HepG2 (cell line): Measurements from ENCODE around the gene AMOTL1. TPM values are rescaled to one million over a fixed set of nuclear protein-coding genes. Genes with fewer than 3 reads are reported as not detected.

Experiments
- ATAC-seq: fragments of 200-7000 bp; cut with Tn5 transposase; 3 replicates; pipeline ENCODE4 v1.9.1; 2020; ENCODE audit warnings: mild to moderate bottlenecking, moderate library complexity
- BruUV-seq: library from RNA; stranded (reverse); fragments of 400-500 nt; replicated peaks from 2 replicates; lab custom pipeline; 2021; lab: Mats Ljungman, UMichigan
- CTCF ChIA-PET: fragments of 300-600 bp; formaldehyde crosslinking; extraction: SDS; loops from one replicate; lab custom pipeline; 2021; ENCODE audit warnings: low total read pairs, inconsistent platforms, low intra/inter-chr PET ratio; lab: Yijun Ruan, JAX
- POLR2A ChIA-PET: fragments of 350-600 bp; sonication (Branson Sonifier 250); formaldehyde crosslinking; loops from one replicate; lab custom pipeline; 2020; ENCODE audit warnings: antibody characterized with exemption, inconsistent platforms; lab: Yijun Ruan, JAX
- DNase-seq: peaks from one replicate; pipeline ENCODE4 v3.0.0-alpha.2; 2015; ENCODE audit warnings: low spot score
- FAIRE-seq: peaks from 3 replicates; lab custom pipeline; 2011; peaks lifted over from hg19 to GRCh38; lab: Jason Lieb, UNC
- H2AFZ ChIP-seq: one replicate; pipeline ENCODE4 v1.6.1; 2011; ENCODE audit warnings: low read length, inconsistent platforms
- H3K27ac ChIP-seq: fragments of 300-600 bp; 3 replicates; pipeline ENCODE4 v1.8.0; 2011; ENCODE audit warnings: mixed run types, mild to moderate bottlenecking, mixed read lengths, low read length, inconsistent platforms; ENCODE audit not compliant: insufficient read depth; ENCODE audit errors: extremely low read length
- H3K27me3 ChIP-seq, 2 experiments: fragments of 200-600 bp in 1 of 2; 2 replicates in 1 of 2; 3 replicates in 1 of 2; pipeline versions ENCODE4 v1.6.0 to v1.8.0; 2011; ENCODE audit warnings: low read length in 2 of 2, mild to moderate bottlenecking in 2 of 2, moderate library complexity in 2 of 2, inconsistent platforms in 1 of 2; ENCODE audit not compliant: insufficient read depth in 2 of 2, control insufficient read depth in 1 of 2
- H3K36me3 ChIP-seq, 2 experiments: fragments of 200-600 bp in 1 of 2; replicated peaks in 1 of 2; 2 replicates in 1 of 2; 3 replicates in 1 of 2; pipeline versions ENCODE4 v1.5.1 to v1.8.0; 2011; ENCODE audit warnings: low read length in 2 of 2, inconsistent platforms in 1 of 2; ENCODE audit not compliant: insufficient read depth in 2 of 2, control insufficient read depth in 1 of 2
- H3K4me1 ChIP-seq: 2 replicates; pipeline ENCODE4 v1.5.1; 2012; ENCODE audit warnings: low read length, inconsistent platforms; ENCODE audit not compliant: insufficient read depth
- H3K4me2 ChIP-seq: 2 replicates; pipeline ENCODE4 v1.6.0; 2011; ENCODE audit warnings: low read depth, low read length, inconsistent platforms
- H3K4me3 ChIP-seq, 3 experiments: fragments of 200-600 bp in 1 of 3; sonication (generic), shearing (Covaris generic) in 1 of 3; replicated peaks in 1 of 3; 2 replicates each; pipeline ENCODE4 v1.5.1; 2011 to 2016; ENCODE audit warnings: low read length in 3 of 3, inconsistent platforms in 2 of 3, low read depth in 2 of 3, mild to moderate bottlenecking in 2 of 3, control low read depth in 1 of 3, mixed read lengths in 1 of 3; ENCODE audit not compliant: insufficient read depth in 1 of 3
- H3K79me2 ChIP-seq: one replicate; pipeline ENCODE4 v1.6.1; 2011; ENCODE audit warnings: low read length, inconsistent platforms; ENCODE audit not compliant: insufficient read depth
- H3K9ac ChIP-seq: 2 replicates; pipeline ENCODE4 v1.6.0; 2011; ENCODE audit warnings: mild to moderate bottlenecking, low read depth, low read length, inconsistent platforms; ENCODE audit not compliant: insufficient read depth
- H3K9me3 ChIP-seq: 2 replicates; pipeline ENCODE4 v1.5.1; 2012; ENCODE audit warnings: mild to moderate bottlenecking, low read length
- H4K20me1 ChIP-seq: 2 replicates; pipeline ENCODE4 v1.6.0; 2011; ENCODE audit warnings: inconsistent platforms, mild to moderate bottlenecking, low read length, moderate library complexity; ENCODE audit not compliant: insufficient read depth
- HHEX ChIP-seq: IDR thresholded peaks from 2 replicates; pipeline ENCODE4 v1.6.1; 2016; ENCODE audit warnings: control low read depth
- MED13 ChIP-seq: sonication (generic); formaldehyde crosslinking; IDR thresholded peaks from 2 replicates; pipeline ENCODE4 v1.5.0; 2020; ENCODE audit warnings: missing genetic modification reagents
- SOX6 ChIP-seq, 2 experiments: fragments of 450-650 bp in 1 of 2; sonication (generic) in 1 of 2; formaldehyde crosslinking in 1 of 2; IDR thresholded peaks; 2 replicates each; pipeline versions ENCODE4 v1.4.0 to v1.6.1; 2017 to 2020; ENCODE audit warnings: antibody characterized with exemption in 1 of 2, mild to moderate bottlenecking in 1 of 2, missing genetic modification reagents in 1 of 2
- ZNF570 ChIP-seq: sonication (generic); formaldehyde crosslinking; IDR thresholded peaks from 2 replicates; pipeline ENCODE4 v1.4.0; 2020; ENCODE audit warnings: mild to moderate bottlenecking, missing genetic modification reagents, borderline replicate concordance
- WGBS: methylation state at CpG from one replicate; pipeline ENCODE4 v1.1.6; 2017; ENCODE audit warnings: low lambda C conversion rate; 5-methylcytosine and 5-hydroxymethylcytosine counted together
- in situ Hi-C: cut with HindIII; loops from 2 replicates; pipeline ENCODE4 v1.10.0; 2017; ENCODE audit warnings: low pct_unique_long_range_greater_than_20kb; ENCODE audit not compliant: extremely low pct_ligation_motif_present
- intact Hi-C: fragments of 100-400 bp; cut with micrococcal nuclease; formaldehyde crosslinking; loops from one replicate; pipeline ENCODE4 v1.10.0; 2022; ENCODE audit not compliant: unreplicated experiment
- polyA plus RNA-seq, 8 experiments: library from polyadenylated mRNA; depleted of rRNA in 3 of 8; stranded (reverse) in 7 of 8; unstranded in 1 of 8; fragments of >200 nt; fragmentation: Illumina TruSeq in 4 of 8; extraction: Trizol in 4 of 8; gene quantifications; 2 replicates each; pipeline versions ENCODE4 v1.2.1 to v1.2.3, GENCODE V29; 2011 to 2016; ENCODE audit warnings: low read depth in 4 of 8, missing spikeins in 1 of 8, mixed read lengths in 1 of 8; ENCODE audit not compliant: insufficient read depth in 1 of 8
- total RNA-seq, 5 experiments: library from RNA; depleted of rRNA; stranded (reverse); fragments of >200 nt; fragmentation: Illumina TruSeq; extraction: Trizol; gene quantifications; 2 replicates each; pipeline ENCODE4 v1.2.3, GENCODE V29; 2016; ENCODE audit warnings: low read depth in 1 of 5
- TF ChIP-seq, protein P1 (sequence below): sonication (generic); formaldehyde crosslinking; IDR thresholded peaks from 2 replicates; pipeline ENCODE4 v1.8.1; 2023; ENCODE audit warnings: mild to moderate bottlenecking, missing genetic modification reagents
- TF ChIP-seq, protein P2 (sequence below): IDR thresholded peaks from 2 replicates; pipeline ENCODE4 v1.6.1; 2016
- TF ChIP-seq, protein P3 (sequence below): sonication (generic); formaldehyde crosslinking; IDR thresholded peaks from 2 replicates; pipeline ENCODE4 v1.9.0; 2021; ENCODE audit warnings: missing genetic modification reagents, borderline replicate concordance
- TF ChIP-seq, protein P4 (sequence below): sonication (generic); formaldehyde crosslinking; IDR thresholded peaks from 2 replicates; pipeline ENCODE4 v1.4.0; 2020; ENCODE audit warnings: missing genetic modification reagents
- TF ChIP-seq, protein P5 (sequence below): sonication (generic); formaldehyde crosslinking; conservative IDR thresholded peaks from 2 replicates; pipeline ENCODE4 v1.4.0; 2020; ENCODE audit warnings: missing genetic modification reagents

AMOTL1 gene
- total and polyA plus RNA-seq, 2 of the 13 experiments (the other 11 are each of a cell fraction or from before 2014, with no cell fraction given) = 0.01 to 0.20 TPM

DNA sequence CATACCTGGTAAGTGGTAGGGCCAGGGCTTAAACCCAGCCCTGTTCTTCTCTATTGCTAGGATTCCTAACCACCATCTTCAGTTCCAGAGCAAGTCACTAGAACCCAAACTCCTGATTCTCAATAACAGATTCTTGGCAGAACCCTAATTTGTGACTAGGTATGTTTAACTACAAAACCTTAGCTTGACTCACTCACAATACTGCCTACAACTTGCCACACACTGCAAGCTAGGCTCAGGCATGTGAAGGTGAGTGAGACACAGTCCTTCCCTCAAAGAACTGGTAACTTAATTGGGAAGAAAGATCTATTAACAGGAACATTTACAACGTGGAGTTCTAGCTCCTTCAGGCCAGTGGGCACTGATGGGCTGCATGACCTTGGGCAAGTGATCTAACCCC lies 14.5 kb upstream of the AMOTL1 start (continued):
- TF ChIP-seq, protein P1, sequence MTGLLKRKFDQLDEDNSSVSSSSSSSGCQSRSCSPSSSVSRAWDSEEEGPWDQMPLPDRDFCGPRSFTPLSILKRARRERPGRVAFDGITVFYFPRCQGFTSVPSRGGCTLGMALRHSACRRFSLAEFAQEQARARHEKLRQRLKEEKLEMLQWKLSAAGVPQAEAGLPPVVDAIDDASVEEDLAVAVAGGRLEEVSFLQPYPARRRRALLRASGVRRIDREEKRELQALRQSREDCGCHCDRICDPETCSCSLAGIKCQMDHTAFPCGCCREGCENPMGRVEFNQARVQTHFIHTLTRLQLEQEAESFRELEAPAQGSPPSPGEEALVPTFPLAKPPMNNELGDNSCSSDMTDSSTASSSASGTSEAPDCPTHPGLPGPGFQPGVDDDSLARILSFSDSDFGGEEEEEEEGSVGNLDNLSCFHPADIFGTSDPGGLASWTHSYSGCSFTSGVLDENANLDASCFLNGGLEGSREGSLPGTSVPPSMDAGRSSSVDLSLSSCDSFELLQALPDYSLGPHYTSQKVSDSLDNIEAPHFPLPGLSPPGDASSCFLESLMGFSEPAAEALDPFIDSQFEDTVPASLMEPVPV (CRISPR knock-in tag) = no peak
- no peak for TF ChIP-seq MED13 (CRISPR knock-in tag)
- TF ChIP-seq, protein P2, sequence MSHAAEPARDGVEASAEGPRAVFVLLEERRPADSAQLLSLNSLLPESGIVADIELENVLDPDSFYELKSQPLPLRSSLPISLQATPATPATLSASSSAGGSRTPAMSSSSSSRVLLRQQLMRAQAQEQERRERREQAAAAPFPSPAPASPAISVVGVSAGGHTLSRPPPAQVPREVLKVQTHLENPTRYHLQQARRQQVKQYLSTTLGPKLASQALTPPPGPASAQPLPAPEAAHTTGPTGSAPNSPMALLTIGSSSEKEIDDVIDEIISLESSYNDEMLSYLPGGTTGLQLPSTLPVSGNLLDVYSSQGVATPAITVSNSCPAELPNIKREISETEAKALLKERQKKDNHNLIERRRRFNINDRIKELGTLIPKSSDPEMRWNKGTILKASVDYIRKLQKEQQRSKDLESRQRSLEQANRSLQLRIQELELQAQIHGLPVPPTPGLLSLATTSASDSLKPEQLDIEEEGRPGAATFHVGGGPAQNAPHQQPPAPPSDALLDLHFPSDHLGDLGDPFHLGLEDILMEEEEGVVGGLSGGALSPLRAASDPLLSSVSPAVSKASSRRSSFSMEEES (CRISPR knock-in tag) = no peak

DNA sequence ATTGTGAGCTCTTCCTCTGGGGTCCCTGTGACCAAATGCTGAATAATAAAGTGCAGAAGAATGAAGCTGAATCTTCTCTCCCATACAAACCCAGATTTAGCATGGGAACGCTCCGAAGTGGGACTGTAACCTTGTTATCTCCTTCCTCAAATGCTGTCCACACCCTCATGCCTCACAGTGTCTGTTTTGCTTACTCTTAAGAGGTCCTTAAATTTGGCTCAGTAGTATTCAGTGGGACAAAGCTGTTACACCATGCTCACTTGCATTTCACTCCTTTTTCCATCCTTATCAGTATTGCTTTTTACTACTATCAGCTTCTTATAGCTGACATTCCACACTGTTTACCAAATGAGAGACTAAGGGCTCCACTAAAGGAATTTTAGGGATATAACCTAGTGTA lies 13.8 kb upstream of the AMOTL1 start:
- POLR2A ChIA-PET = no interaction called here
- no peaks in the 10 kb centered on the region for H3K27me3 ChIP-seq
- no peaks in the 10 kb centered on the region for H3K79me2 ChIP-seq
- intact Hi-C loops (no loop called here), in situ Hi-C loops (no loop called here)
- CTCF ChIA-PET = no interaction called here
- no peaks in the 10 kb centered on the region for H3K9me3 ChIP-seq
- H3K4me2 ChIP-seq = no peak overlapping the region
- H2AFZ ChIP-seq = no peak overlapping the region
- no peak overlapping the region for H3K27ac ChIP-seq
- BruUV-seq = no TSS peak
- no CpG with 5 or more reads among the region's 2 CpGs for WGBS
- H4K20me1 ChIP-seq = no peaks in the 10 kb centered on the region
- H3K9ac ChIP-seq = no peak overlapping the region
- no peak for DNase-seq
- no peak for FAIRE-seq
- ATAC-seq = no peak
- no peaks in the 10 kb centered on the region for H3K36me3 ChIP-seq
- no peaks in the 10 kb centered on the region for H3K4me1 ChIP-seq
- H3K4me3 ChIP-seq = no peak overlapping the region
- TF ChIP-seq ZNF570 (CRISPR knock-in tag) = no peak
- TF ChIP-seq SOX6 (IDR thresholded peaks at IDR 0.05) = no peak
- TF ChIP-seq SOX6 (CRISPR knock-in tag; IDR thresholded peaks at IDR 0.05) = no peak
- no peak for TF ChIP-seq HHEX (CRISPR knock-in tag)
- TF ChIP-seq, protein P3, sequence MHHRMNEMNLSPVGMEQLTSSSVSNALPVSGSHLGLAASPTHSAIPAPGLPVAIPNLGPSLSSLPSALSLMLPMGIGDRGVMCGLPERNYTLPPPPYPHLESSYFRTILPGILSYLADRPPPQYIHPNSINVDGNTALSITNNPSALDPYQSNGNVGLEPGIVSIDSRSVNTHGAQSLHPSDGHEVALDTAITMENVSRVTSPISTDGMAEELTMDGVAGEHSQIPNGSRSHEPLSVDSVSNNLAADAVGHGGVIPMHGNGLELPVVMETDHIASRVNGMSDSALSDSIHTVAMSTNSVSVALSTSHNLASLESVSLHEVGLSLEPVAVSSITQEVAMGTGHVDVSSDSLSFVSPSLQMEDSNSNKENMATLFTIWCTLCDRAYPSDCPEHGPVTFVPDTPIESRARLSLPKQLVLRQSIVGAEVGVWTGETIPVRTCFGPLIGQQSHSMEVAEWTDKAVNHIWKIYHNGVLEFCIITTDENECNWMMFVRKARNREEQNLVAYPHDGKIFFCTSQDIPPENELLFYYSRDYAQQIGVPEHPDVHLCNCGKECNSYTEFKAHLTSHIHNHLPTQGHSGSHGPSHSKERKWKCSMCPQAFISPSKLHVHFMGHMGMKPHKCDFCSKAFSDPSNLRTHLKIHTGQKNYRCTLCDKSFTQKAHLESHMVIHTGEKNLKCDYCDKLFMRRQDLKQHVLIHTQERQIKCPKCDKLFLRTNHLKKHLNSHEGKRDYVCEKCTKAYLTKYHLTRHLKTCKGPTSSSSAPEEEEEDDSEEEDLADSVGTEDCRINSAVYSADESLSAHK (CRISPR knock-in tag) = no peak
- TF ChIP-seq, protein P4, sequence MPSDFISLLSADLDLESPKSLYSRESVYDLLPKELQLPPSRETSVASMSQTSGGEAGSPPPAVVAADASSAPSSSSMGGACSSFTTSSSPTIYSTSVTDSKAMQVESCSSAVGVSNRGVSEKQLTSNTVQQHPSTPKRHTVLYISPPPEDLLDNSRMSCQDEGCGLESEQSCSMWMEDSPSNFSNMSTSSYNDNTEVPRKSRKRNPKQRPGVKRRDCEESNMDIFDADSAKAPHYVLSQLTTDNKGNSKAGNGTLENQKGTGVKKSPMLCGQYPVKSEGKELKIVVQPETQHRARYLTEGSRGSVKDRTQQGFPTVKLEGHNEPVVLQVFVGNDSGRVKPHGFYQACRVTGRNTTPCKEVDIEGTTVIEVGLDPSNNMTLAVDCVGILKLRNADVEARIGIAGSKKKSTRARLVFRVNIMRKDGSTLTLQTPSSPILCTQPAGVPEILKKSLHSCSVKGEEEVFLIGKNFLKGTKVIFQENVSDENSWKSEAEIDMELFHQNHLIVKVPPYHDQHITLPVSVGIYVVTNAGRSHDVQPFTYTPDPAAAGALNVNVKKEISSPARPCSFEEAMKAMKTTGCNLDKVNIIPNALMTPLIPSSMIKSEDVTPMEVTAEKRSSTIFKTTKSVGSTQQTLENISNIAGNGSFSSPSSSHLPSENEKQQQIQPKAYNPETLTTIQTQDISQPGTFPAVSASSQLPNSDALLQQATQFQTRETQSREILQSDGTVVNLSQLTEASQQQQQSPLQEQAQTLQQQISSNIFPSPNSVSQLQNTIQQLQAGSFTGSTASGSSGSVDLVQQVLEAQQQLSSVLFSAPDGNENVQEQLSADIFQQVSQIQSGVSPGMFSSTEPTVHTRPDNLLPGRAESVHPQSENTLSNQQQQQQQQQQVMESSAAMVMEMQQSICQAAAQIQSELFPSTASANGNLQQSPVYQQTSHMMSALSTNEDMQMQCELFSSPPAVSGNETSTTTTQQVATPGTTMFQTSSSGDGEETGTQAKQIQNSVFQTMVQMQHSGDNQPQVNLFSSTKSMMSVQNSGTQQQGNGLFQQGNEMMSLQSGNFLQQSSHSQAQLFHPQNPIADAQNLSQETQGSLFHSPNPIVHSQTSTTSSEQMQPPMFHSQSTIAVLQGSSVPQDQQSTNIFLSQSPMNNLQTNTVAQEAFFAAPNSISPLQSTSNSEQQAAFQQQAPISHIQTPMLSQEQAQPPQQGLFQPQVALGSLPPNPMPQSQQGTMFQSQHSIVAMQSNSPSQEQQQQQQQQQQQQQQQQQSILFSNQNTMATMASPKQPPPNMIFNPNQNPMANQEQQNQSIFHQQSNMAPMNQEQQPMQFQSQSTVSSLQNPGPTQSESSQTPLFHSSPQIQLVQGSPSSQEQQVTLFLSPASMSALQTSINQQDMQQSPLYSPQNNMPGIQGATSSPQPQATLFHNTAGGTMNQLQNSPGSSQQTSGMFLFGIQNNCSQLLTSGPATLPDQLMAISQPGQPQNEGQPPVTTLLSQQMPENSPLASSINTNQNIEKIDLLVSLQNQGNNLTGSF = no peak
- TF ChIP-seq, protein P5, sequence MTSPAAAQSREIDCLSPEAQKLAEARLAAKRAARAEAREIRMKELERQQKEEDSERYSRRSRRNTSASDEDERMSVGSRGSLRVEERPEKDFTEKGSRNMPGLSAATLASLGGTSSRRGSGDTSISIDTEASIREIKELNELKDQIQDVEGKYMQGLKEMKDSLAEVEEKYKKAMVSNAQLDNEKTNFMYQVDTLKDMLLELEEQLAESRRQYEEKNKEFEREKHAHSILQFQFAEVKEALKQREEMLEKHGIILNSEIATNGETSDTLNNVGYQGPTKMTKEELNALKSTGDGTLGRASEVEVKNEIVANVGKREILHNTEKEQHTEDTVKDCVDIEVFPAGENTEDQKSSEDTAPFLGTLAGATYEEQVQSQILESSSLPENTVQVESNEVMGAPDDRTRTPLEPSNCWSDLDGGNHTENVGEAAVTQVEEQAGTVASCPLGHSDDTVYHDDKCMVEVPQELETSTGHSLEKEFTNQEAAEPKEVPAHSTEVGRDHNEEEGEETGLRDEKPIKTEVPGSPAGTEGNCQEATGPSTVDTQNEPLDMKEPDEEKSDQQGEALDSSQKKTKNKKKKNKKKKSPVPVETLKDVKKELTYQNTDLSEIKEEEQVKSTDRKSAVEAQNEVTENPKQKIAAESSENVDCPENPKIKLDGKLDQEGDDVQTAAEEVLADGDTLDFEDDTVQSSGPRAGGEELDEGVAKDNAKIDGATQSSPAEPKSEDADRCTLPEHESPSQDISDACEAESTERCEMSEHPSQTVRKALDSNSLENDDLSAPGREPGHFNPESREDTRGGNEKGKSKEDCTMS (CRISPR knock-in tag) = no peak
